Ecto neural progenitor cell (in vitro differentiated cells): ENCODE results near the gene PACS1.
A peak's percentile ranks its signal among the peaks of the same experiment; 100 is the strongest.

Source experiments
- DNase-seq: peaks from one replicate; pipeline ENCODE4 v3.0.0-alpha.2; 2018; ENCODE audit warnings: low spot score

PACS1 gene

DNA sequence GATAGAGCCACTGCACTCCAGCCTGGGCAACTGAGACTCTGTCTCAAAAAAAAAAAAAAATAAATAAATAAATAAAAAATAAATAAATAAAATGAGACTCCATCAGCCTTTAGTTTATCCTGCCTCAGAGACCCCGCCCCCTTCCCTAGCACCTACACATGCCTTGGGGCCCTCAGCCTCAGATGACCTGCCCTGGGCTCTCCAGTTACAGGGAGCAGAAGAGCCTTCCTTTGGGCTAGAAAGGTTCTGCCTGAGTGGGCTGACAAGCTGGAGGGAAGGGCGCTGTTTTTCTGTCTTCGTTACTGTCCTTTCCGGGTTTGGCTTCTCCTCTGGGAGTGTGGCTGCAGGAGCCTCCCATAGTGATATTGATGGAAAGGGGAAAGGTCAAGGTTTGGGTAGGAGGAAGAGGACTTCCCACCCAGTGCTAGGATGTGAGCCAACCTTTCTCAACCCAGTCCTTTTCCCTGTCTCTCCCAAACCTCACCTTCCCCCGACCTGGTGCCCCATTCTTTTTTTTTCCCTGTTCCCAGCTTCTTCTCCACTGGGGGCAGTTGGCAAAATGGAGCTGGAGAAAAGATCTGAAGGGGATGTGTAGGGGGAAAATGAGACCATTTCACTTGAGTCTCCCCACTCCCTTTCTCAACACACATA lies 19.4 kb upstream of the PACS1 start:
- DNase-seq, result no peak

DNA sequence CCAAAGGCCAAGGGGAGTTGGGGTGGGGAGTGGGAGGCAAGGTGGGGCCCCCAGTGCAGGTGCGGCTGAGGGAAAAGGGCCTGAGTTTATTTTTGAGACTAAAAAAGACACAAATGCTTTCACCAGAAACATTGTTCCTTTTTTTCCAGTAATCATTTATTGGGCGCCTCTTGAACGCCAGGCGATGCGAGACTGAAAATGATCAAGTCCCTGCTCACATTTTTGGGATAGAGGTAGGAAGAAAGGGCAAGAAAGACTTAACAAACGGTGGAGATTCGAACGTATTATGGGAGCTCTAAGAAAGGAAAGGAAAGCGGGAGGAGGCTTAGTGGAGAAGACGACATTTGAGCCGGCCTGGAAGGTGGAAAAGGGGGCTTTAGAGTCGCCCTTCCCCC lies 18.7 kb upstream of the PACS1 start:
- DNase-seq, result no peak

DNA sequence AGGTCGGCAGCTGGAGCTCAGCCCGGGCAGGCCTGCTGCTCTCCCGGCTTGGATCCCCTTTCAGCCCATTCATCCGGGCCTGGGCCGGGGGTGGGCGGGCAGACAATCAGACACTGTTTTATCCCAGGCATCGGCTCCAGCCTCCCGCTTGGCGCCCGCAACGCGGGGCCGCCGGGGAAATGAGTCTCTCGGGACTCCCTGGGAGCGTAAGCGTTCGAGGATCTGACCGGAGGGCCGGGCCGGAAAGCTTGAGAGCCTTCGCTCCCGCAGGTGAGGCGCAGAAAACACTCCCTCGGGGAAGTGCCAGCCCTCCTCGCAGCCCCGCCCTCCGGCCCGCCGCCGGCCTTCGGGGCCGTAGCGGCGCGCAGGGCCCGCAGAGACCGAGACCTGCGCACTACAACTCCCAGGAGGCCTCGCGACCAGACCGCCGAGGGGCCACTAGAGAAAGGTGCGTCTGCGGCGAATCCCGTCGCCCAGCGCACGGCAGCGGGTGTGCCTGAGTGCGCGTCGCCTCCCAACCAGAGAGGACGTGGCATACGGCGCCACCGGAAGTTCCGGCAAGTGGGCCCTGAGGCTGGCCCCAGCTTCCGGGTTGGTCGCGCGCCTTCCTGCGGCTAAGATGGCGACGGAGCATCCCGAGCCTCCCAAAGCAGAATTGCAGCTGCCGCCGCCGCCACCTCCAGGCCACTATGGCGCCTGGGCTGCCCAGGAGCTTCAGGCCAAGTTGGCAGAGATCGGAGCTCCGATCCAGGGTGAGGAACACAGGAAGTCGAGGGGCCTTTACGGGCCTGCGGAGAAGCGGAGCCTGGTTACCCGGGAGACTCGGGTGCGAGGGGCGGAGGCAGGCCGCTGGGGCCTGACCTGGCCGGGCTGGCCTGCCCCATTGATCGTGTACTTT lies 18.1 kb upstream of the PACS1 start, which contains the start of gene SF3B2:
SF3B2 (plus strand) TSS at position 599 of the 898 bp plus-strand sequence; CDS start at position 620, 21 bp downstream.
- peak; percentile 98 for DNase-seq

DNA sequence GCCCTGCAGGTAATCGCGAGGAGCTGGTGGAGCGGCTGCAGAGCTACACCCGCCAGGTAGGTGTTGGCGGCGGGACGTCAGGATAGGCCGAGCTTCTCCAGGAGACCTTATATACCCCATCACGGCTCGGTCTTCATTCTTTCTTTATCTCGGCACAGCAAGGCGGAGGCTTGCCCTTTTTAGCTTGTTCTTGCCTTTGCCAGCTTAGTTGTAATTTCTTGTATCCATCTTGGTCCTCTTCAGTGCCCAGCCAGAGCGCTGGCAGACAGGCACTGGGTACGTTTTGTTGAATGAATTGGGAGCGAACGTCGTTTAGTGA lies 17.4 kb upstream of the PACS1 start:
- no peak for DNase-seq

DNA sequence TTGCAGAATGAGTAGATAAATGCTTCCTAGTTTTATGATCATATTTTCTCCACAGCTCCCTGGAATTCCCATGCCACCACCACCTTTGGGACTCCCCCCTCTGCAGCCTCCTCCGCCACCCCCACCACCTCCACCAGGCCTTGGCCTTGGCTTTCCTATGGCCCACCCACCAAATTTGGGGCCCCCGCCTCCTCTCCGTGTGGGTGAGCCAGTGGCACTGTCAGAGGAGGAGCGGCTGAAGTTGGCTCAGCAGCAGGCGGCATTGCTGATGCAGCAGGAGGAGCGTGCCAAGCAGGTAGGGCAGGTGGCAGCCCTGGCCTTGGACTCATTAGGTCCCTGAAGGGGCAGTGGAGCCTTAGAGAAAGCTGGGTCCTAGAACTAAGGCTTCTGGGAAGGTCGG lies 15.1 kb upstream of the PACS1 start:
- DNase-seq, result no peak

DNA sequence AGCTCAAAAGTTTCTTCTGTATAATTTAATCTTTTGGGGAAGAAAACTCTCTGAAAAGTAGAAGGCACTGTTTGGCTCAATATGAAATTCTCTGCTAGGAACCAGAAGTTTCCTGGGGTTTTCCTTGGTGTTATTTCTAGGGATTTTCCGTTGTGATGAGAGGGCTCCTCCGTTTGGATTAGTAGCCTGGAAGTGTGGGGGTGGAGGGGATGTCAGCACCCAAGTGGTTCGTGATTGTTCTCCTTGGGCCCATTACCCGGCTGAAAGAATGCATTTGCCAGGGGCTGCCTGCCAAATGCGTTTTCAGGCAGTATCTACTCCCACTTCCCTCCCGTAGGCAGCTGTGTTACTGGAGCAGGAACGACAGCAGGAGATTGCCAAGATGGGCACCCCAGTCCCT lies 13.6 kb upstream of the PACS1 start:
- no peak for DNase-seq

DNA sequence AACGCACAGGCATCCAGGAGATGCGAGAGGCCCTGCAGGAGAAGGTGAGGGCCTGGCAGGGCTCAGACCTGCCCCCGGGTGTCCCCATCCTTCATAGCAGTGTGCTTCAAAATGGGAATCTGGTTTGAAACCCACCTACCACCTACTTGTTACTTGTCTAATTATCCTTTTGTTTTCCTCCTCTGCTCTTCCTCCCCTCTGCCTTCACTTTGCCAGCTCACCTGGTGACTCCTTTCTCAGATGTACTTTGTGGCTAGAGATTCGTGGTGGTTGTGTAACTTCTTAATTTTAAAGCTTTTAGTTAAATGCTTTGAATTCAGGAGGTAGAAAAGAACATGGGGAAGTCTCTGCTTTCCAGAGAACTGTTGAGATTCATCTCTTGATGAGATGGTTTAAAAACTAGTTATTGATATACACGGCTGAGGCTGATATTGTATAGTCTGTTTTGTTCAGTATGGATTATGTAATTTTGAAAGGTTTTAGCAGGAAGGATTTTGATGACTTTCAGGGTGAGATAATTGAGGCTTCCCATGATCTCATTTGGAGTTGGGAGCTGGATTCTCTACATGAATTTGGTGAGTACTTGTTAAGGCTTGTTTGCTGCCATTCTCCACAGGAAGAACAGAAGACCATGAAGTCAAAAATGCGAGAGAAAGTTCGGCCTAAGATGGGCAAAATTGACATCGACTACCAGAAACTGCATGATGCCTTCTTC lies 9.9 kb upstream of the PACS1 start:
- DNase-seq, result no peak

DNA sequence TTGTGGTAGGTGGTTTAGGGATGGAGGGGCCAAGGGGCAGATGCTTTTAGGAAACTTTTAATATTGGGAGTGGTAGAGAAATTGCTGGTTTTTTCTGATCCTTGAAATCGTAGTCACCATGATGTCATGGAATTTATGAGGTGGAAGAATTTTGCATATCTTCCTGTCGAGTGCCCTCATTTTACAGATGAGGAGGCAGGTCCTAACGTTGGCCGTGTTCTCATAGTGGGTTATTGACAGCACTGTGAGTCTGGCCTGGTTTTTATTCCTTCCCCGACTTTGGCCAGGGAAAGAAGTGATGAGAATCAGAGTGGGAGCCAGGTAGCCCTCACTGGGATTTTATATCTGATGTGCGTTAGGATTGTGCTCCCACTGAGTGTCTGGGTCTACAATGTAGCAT lies 8.8 kb upstream of the PACS1 start:
- no peak for DNase-seq

DNA sequence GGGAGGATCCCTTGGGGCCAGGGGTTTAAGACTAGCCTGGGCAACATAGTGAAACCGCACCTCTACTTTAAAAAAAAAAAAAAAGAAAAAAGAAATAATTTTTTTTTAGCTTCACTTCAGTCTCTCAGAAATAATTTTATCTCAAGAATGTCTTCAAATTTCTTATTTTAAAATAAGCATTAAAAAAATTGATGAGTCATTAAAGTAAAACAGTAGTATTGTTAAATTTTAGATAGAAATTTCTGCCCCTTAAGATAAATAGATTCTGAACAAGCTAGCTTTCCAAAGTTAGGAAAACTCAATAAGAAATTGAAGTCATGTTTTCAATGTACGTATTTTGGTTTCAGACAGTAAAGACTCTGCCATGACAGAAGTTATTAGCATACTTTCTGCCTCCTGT lies 7.7 kb upstream of the PACS1 start:
- DNase-seq, result no peak

DNA sequence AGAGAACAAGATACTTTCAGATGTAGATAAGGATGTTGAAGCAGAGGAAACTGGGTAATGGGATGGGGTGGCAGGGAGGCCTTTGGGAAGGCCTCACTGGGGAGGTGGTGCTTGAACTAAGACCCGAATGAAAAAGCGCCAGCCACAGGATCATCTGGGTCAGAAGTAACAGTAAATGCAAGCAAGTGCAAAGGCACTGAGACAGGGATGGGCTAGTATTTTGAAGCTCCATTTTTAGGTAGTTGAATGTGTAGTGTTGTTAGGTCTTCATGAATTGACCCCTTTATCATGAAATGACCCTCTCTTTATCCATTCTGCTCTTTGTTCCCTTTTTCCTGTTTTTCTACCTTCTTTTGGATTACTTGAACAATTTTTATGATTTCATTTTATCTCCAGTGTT lies 6.2 kb upstream of the PACS1 start:
- no peak for DNase-seq

DNA sequence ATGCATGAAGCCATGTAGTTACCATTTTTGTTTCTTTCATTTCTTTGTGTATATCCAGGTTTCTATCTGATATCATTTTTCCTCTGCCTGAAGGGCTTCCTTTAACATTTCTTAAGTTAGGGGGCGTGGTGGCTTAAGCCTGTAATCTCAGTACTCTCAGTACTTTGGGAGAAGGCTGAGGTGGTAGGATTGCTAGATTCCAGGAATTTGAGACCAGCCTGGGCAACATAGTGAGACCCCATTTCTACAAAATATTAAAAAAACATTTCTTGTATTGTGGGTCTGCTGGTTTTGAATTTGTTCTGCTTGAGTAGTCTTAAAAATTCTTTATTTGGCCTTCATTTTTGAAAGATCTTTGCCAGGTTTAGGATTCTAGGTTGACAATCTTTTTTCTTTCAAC lies 5.5 kb upstream of the PACS1 start:
- DNase-seq, result no peak

DNA sequence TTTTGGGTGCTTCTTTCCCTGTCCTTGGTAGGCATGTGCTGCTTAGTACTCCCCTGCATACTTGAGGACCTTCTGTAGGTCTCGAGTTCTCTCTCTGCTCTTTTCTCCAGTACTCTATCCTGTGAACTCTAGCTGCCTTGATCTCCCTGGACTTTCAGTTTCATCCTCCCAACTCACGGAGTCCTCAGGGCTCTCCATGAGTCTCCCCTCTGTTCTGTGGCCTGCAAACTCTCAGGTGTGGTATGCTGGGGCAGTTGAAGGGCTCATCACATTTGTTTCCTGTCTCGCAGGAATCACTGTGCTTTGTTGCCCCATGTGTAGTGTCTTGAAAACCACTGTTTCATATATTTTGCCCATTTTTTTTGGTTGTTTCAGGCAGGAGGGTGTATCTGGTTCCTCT lies 3.3 kb upstream of the PACS1 start:
- no peak for DNase-seq

DNA sequence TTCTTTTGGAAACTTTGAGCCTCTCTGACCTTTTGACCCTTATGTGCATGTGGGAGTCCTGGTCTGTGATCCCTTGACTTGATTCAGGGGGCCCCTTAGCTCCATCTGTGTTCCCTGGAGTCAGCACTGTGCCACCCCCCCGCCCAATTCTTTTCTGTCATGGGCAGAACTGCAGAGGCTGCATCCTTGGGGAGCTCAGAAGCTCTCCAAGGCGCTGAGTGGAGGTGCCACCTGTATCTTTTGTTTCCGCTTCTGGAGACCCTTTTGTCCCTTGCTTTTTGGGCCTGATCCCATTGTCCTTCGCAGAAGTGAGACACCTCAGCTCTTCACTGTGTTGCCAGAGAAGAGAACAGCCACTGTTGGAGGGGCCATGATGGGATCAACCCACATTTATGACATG lies 2.4 kb upstream of the PACS1 start:
- no peak for DNase-seq

DNA sequence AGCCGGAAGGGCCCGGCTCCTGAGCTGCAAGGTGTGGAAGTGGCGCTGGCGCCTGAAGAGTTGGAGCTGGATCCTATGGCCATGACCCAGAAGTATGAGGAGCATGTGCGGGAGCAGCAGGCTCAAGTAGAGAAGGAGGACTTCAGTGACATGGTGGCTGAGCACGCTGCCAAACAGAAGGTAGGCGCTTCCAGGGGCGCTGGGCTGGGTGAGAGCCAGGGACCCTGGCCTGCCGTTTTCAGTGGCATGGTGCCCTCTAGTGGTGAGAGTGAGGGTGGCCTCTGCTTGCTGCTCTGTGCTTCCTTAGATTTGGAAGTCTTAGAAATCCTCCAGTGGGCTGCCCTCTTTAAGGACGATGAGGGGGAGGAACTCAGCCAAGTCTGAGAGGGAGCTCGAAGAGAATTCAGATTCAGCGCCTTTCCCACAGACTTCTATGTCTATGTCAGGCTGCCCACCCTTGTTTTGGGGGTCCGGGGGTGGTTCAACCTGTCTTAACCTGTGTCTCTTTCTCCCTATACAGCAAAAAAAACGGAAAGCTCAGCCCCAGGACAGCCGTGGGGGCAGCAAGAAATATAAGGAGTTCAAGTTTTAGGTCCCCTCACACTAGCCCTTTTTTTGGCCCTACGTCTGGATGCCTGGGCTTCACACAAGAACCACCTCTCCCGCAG lies 1.8 kb upstream of the PACS1 start:
- DNase-seq, result peak; percentile 87

DNA sequence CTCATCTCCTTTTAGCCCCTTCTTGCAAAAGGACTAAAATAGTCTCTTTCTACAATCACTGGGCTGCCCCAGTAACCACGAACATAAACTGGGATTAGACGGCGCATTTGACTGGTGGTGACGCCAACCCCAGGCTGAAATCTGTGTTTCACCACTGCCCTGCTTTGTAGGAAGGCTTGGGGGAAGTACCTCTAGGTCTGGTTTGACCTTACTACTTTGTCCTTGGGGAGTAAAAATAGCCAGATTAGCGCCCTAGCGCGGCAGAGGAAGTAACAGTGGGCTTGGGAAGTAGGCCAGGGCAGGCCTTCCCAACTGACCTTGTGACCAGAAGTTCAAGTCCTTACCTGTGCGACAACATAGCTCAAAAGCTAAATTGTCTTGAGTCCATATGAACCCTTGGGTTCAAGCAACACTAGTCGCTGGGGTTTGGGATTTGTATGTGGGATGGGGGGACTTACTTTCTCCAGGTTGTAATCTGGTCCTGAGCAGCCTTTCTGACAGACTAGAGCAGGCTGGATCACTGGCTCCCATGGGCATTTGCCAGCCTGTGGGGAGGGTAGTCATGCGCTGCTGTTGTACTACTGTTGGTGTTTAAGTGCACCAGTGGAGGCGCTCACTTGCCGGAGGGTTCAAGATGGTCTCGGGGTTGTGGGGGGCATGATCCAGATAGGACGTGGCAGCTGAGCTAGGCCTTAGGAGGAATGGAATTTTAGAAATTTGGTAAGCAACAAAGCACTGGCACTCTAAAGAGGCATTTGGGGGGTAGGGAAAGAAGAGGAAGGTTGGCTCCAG lies 953 bp upstream of the PACS1 start:
- DNase-seq, result peak; percentile 65

DNA sequence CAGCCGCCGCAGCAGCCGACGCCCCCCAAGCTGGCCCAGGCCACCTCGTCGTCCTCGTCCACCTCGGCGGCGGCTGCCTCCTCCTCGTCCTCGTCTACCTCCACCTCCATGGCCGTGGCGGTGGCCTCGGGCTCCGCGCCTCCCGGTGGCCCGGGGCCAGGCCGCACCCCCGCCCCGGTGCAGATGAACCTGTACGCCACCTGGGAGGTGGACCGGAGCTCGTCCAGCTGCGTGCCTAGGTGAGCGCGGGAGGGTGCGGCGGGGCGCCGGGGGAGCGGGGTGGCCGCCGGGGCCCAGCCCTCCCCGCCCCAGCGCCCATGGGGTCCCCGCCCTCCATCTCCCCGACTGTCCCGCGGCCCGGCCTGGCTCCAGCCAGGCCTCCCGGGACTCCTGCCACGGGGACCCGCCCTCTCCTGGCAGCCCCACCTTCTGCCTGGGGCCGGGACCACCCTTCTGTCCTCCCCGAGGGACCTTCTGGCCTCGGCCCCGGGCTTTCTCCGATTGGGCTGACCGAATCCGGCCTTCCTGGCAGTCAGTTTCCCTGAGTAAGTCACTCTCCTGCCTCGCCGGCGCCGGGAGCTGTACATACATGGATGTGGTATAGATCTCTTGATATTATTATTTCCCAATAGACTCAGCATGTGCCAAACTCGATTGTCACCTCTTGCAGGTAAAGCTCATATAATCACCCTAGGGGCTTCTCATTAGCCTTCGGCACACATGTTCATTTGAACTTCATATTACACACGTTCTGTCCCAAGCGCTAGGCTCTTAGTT lies 720 bp downstream of the PACS1 start:
- DNase-seq, result peak; percentile 62

DNA sequence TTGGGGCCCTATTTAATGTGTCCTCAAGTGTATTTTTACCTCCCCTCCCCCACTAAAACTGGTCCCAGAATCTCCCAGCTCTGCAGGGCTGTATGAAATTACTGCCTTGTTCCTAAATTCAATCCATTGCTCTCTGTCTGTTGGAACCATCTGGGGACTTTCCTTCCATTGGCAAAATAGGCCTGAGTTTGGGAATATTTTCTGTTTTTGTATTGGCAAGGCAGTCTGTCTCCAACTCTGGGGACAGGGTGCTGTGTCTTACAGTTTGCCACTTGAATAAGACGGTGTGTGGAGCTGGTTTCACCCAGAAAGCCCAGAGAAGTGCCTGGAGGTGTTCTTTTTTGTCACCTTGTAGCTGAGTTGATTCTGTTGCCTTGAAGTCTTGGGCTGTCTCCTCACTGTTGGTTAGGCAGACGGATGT lies 1.3 kb downstream of the PACS1 start:
- no peak for DNase-seq

DNA sequence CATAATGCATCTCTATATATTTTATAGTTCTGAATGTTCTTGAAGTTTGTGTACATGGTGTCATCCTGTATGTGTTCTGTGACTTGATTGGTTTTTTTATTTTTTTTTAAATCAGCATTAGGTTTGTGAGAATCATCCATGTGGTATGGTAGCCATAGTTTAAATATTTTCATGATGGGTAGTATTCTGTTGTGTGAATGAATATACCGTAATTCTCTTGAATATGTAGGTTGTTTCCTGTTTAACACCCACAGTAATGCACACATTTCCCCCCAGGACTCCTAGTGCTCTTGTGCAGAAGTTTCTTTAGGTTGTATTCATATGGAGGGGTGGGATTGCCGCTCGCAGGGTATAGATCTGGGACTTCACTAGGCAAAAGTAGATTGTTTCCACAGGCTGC lies 2.0 kb downstream of the PACS1 start:
- DNase-seq, result no peak

DNA sequence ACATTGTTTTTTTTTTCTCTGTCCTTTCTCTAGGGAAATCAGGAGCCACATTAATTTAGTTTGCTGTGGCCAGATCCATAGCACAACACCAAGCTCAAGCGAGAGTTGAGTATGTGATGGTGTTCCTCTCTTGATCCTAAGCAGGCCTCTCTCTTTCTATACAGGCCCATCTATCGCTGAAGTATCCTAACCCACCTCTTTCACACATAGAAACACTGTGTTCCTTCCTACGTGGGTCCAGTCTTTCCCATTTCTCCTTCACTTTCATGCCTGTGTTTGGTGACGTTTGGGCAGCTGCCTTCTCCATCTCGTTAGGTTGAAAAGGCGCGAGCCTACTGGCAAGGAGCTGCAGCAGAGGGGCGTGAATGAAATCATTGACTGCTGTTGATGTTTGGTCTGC lies 2.4 kb downstream of the PACS1 start:
- DNase-seq, result no peak

DNA sequence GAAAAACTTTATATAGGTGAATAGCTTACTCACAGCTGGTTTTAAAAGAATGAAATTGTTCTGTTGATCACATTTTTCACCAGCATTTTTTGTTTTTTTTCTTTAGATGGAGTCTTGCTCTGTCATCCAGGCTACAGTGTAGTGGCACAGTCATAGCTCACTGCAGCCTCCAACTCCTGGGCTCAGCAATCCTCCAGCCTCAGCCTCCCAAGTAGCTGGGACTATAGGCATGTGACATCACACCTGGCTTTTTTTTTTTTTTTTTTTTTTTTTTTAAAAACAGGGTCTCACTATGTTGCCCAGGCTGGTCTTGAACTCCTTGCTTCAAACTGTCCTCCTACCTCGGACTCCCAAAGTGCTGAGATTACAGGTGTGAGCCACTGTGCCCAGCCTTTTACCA lies 3.6 kb downstream of the PACS1 start:
- DNase-seq, result no peak

DNA sequence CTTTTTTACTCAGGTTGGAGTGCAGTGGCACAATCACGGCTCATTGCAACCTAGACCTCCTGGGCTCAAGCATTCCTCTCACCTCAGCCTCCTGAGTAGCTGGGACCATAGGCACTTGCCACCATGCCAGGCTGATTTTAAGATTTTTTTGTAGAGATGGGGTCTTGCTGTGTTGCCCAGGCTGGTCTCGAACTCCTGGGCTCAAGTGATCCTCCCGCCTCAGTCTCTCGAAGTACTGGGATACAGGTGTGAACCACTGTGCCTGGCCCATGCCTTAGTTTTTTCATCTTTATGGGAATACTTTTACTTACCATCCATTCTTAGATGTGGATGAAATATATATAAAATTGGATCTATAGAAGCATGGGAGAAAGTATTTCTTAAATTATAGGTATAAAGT lies 5.2 kb downstream of the PACS1 start:
- DNase-seq, result no peak
